Ovary (tissue), 3 donors: ENCODE data around the gene SPAG16.

Experiments
- CTCF ChIP-seq, 3 donors: fragments of 450-650 bp in 2 of 3; fragments of 200-600 bp in 1 of 3; IDR thresholded peaks; one replicate each; pipeline versions ENCODE4 v1.5.1 to v1.8.0; 2016 to 2022; ENCODE audit warnings: antibody characterized with exemption in 3 of 3, mild to moderate bottlenecking in 1 of 3
- EP300 ChIP-seq: sonication (generic); formaldehyde crosslinking; IDR thresholded peaks from one replicate; pipeline ENCODE4 v1.6.1; 2017; ENCODE audit warnings: antibody characterized with exemption
- POLR2A ChIP-seq: fragments of 450-650 bp; IDR thresholded peaks from one replicate; pipeline ENCODE4 v1.6.1; 2017; ENCODE audit warnings: antibody characterized with exemption, mild to moderate bottlenecking, moderate library complexity
- donor health status: DM: no; HTN: no; CAD: no.

- no peak for TF ChIP-seq CTCF (IDR thresholded peaks at IDR 0.05)
- TF ChIP-seq POLR2A: no peak
- TF ChIP-seq EP300: no peak
Measured at GRCh38 chr2:214193943-214194342, 909.7 kb downstream of the SPAG16 start.
